ENCODE results near the gene XYLT1.

Gene XYLT1

DNA sequence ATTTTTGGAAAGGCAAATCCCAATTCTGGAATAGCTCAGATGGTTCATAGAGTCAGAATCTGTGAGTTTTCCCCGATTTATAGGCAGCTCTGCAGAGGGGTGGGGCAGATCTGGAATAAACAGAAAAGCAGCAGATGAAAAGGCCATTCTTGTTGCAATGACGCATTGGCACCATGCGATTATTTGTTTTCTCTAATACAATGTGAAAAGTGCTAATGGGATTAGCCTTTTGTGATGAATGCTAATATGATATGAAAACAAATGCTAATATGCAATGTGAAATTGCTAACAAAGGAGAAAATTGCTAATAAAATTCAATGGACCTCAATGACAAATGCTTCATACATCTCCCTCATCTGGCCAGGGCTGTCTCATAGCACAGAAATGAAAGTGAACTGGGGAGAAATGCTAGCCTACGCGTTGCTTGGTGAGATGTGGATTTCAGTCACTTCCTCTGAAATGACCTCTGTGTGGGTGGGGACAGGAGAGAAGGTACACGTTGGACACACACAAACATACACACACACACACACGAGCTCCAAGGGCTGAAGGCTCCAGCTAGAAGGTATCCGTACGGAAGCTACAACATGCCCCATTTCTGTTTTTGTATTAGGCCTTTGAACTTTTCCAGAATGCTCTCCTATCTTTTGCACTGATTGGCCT, 394.5 kb downstream of the XYLT1 start:
- no peak for DNase-seq

DNA sequence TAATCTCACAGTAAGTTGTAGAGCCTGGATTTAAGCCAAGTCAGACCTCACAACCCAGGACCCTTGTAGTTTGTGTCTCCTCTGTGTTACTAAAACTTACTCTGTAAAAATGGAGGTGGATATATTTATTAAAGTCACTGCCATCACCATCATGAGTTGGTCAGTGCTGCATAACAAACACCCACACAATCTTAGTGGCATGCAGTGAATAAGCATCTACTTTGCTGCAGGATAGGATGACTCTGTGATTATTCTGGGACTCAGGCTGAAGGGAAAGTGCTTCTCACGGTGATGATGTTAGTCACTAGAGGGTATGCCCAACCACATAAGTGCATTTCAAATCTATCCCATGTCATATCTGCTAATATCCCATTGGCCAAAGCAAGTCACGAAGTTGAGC, 398.7 kb downstream of the XYLT1 start:
- DNase-seq, result no peak

DNA sequence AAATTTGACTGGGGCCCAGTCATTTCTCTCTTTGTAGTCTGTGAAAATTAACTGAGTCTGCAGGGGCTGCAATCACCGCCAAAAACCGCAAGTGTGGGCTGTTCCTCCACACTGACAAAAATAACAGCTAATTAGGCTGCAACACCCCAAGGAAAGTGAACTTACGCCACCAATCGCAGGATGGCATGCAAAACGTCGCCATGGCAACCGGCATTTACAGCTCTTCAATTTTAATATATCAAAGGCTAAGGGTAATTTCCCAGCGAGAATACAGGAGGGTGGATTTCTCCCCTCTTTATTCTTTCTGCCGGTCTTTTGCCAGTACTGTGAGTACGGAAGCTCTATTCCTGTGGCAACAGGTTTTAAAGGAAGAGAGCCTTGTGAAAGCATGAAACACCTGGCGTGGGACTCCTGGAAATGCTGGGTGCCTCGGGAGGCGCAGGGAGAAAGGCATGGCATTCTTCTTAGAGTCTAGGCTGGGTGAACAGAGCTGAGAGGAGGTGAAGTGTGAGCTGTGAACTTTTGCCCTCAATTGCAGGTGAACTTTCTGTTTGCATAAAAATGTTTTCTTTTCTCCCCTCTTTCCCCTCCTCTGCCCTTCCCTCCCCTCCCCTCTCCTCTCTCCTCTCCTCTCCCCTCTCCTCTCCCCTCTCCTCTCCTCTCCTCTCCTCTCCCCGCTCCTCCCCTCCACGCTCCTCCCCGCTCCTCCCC, 399.7 kb downstream of the XYLT1 start:
- DNase-seq, result no peak

DNA sequence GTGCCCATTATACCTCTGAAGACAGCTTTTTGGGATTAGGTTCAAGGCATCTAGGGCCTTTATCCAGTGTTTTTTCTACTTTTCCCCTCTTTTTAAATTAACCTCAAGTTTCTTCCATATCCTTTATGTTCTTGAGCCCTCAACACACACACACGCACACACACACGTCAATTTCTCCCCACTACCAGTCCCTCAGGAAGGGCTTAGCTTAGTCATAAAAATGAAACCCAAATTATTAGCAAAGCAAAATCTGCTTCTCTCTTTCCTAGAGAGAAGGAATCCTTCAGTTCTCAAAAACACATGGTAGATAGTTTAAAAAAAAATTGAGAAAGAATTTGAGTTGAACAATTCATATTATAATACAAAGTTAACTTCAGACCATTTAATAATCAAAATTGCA, 401.1 kb downstream of the XYLT1 start:
- no peak for DNase-seq

DNA sequence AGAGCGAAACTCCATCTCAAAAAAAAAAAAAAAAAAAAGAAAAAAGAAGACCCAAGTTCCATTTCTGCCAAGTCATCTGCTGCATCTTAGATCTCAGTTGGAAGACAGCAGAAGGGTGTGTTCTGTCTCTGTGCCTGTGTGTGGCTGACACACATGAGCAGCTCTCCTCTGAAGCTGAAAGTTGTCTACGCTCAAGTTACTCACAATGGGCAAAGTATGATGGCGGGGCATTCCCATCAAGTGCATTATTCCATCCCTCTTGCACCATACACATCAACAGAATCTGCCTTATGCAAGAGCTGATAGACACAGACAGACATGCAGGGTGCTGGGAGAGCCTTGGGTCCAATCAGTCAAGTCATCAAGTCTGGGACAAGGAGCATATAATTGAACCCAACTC, 402.2 kb downstream of the XYLT1 start:
- DNase-seq, result no peak

DNA sequence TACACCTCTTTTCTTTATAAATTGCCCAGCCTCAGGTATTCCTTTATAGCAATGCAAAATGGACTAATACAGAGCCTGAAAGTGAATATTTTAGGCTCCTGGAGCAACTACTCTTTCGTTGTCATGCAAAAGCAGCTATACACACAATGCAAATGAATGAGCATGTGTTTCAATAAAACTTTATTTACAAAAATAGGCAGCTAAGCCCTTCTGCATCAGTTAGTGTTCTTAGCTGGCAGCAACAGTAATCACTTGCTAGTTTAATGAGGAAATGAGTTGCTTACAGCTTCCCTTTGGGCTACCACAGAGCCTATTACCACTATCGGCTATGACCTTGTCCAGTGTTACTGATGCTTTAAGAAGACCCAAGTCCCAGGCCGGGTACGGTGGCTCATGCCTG, 402.9 kb downstream of the XYLT1 start:
- DNase-seq, result no peak

DNA sequence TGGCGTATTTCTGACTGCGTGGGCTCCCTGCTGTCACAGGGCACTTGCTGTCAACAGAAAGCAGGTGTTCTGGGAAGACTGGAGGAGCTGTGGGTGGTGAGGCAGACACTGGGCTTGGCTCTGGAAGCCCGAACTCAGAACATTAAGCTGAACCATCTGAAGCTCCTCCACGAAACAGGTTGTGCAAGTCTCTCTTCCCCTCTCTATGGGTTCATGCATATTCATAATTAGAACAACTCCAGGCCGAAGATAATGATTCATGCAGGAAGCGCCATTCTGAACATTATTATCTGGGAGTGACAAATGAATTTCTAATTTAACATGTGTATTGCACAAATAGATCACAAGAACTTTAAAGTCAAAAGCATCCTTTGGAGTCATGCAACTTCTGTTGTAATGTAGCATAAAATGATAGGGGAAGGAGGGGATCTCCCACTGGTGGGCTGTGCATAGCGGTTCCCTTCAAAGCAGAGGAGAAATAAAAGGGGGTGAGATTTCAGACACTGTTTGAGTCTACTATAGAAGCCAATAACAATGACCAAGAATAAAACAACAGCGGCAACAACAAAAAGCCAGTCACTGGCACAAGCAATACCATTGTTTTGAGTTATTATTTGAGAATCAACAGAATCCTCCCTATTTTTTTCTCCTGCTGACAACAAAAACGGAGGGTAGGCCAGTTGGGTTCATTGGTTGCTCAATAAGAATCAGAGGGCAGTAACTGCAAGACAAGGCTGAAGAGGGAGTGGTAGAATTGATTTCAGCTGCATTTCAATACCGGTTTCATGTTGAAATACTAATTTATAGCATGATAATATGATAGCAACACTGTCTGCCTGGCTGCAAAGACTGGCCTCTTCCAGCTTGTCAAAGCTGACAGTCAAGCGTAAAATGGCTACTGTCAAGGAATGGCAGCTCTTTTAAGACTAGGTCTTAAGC, 407.3 kb downstream of the XYLT1 start:
- DNase-seq, result no peak

DNA sequence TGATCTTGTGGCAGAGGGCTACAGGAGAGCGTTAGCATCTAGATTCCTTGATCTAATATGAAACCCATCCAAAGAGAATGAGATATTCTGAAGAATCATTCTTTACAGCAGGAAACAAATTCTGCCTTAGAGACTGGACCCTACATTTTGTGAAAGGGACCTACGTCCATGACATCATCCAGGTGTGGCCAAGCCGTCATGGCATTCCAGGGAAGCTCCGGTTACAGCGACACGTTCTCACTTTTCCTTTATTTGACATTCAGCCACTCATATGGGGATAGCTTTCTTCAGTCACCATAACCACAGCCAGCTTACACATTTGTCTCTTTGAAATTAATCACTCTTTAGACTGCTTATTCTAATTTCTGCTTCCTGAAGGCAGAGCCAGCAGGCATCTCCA, 408.1 kb downstream of the XYLT1 start:
- no peak for DNase-seq

DNA sequence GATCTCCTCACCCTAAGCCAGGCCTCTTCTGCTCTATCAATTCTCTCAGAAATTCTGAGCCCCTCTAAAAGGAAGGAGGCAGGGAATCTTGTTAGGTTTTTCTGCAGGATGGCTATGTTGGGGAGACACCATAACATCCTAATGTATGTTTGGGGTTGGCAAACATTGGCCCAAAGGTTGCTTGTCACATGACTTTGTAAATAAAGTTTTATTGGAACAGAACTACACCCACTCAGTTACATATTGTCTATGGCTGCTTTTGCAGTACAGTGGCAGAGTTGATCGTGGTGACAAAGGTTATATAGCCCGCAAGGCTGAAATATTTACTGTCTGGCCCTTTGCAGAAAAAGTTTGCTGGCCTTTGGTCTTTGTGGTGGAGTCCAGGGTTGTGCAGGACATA, 409.4 kb downstream of the XYLT1 start:
- no peak for DNase-seq

DNA sequence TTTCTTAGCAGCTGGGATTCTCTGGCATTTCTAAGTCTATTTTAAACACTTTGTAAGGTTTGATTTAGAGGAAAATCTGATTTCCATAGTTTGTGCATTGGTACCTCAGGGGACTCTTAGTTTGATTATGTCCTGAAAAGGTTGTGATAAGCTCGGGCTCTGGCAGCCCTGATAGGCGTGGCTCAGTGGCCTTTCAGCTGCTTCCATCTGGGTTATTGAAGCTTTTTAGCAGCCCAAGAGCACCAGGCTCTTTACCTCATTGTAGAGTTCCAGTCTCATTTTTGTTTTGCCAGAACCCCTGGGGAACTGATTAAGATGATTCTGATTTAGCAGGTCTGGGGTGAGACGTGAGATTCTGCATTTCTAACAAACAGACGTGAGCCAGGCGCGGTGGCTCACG, 412.3 kb downstream of the XYLT1 start:
- no peak for DNase-seq

DNA sequence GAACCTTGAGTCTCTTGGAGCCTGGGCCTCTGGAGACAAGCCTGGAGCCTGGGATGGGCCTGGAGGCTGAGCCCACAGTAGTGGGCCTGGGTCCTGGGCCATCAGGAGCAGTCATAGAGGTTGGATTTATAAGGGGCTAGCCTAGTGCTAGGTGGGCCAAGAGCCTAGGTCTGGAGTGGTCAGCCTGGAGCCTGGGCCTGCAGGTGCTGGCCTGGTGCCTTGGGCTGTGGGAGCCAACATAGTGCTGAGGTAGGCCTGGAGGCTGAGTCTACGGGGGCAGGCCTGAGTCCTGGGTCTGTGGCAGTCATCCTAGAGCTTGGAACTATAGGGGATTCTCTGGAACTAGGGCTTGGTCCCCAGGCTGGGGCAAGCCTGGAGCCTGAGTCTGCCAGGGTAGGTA, 414.1 kb downstream of the XYLT1 start:
- DNase-seq, result no peak

DNA sequence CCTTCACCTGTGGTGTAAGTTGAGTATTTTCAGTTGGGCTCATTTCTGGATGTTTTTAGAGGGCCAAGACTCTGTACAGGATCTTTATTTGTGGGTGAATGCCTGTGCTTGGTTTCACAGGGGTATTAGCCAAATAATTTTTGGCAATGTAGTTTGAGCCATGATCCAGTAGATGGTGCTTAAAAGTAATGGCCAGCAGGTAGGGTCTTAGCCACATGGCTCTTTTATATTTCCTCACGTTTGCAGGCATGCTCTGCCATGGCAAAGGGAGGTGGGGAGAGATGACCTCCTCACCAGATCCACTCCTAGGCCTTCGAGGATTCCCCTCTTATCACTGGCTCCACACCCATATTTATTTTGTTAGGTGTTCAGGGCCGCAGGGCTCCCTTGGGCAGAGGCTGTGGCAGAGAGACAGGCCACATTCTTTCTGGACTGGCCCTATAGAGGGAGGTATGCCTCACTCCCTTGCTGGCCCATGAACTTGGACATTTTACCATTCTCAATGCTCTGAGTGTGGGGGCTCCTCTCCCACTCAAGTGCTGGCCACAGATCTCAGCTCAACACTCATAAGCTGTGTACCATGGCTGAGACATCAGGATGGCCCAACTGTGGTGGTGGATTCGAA, 417.1 kb downstream of the XYLT1 start:
- DNase-seq, result no peak

All from islet precursor cell (in vitro differentiated cells).